Kidney epithelial cell (primary cell): ENCODE results near the gene SOX5. TPM values are rescaled to one million over a fixed set of nuclear protein-coding genes. Genes with fewer than 3 reads are reported as not detected.

ENCODE experiments used
- DNase-seq: peaks from one replicate; pipeline ENCODE4 v3.0.0-alpha.2; 2010; ENCODE audit warnings: low read depth
- H3K27me3 ChIP-seq: 2 replicates; pipeline ENCODE4 v1.6.0; 2011; ENCODE audit warnings: low read length; ENCODE audit not compliant: control insufficient read depth, insufficient read depth
- H3K36me3 ChIP-seq: 2 replicates; pipeline ENCODE4 v1.5.1; 2011; ENCODE audit warnings: low read length; ENCODE audit not compliant: control insufficient read depth, insufficient read depth
- H3K4me3 ChIP-seq: 2 replicates; pipeline ENCODE4 v1.5.1; 2011; ENCODE audit warnings: low read depth, mild to moderate bottlenecking, control low read depth, low read length
- total RNA-seq: library from RNA; depleted of rRNA; stranded (reverse); fragments of >200 nt; gene quantifications from 2 replicates; pipeline ENCODE4 v1.2.3, GENCODE V29; 2015
- TF ChIP-seq, protein P1 (sequence below): IDR thresholded peaks from 2 replicates; pipeline ENCODE4 v1.5.1; 2011; ENCODE audit warnings: mild to moderate bottlenecking, moderate library complexity, low read length, control low read depth, inconsistent platforms; ENCODE audit not compliant: insufficient read depth, poor library complexity, severe bottlenecking

The SOX5 gene
- total RNA-seq, 1 donor from 2014 or later, result 1.0 TPM

DNA sequence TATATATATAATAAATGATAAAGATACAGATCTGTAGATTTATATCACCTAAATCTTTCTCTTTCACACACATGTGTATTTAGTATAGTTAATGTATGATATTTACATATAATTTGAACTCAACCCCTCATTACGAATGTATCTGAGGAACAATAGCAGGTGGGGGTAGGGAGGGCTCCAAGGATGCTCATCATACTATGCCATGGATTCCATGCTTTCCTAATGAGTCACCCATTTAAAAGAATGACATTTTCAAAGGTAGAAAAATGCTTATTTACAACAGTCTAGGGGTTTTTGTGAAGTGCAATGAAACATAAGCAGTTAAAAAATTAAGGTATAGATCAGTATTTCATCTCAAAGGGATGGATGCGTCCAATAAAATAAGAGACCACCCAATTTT, 181.6 kb downstream of the SOX5 start:
- no peak for DNase-seq
- Histone ChIP-seq H3K27me3 (no peaks in the 10 kb centered on the region), H3K4me3 (no peak overlapping the region), H3K36me3 (no peaks in the 10 kb centered on the region)
- TF ChIP-seq, protein P1, sequence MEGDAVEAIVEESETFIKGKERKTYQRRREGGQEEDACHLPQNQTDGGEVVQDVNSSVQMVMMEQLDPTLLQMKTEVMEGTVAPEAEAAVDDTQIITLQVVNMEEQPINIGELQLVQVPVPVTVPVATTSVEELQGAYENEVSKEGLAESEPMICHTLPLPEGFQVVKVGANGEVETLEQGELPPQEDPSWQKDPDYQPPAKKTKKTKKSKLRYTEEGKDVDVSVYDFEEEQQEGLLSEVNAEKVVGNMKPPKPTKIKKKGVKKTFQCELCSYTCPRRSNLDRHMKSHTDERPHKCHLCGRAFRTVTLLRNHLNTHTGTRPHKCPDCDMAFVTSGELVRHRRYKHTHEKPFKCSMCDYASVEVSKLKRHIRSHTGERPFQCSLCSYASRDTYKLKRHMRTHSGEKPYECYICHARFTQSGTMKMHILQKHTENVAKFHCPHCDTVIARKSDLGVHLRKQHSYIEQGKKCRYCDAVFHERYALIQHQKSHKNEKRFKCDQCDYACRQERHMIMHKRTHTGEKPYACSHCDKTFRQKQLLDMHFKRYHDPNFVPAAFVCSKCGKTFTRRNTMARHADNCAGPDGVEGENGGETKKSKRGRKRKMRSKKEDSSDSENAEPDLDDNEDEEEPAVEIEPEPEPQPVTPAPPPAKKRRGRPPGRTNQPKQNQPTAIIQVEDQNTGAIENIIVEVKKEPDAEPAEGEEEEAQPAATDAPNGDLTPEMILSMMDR, result no peak

DNA sequence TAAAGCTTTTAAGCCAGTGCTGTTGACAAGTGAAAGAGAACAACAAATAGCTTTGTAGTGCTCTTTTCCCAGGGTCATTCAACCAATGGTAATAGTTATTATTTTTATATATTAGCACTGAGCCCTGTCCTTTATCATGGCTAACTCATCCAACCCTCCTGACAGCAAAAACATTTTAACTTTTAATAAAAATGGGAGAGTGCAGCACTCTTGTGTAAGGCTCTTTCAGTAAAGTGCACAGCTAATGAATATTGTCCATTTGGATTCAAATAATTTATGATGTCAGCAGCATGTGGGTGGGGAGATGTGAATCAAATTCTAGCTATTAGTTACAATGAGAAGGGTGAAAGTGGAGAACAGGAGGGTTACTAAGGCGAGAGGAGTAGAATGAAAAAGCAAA, 185.7 kb downstream of the SOX5 start:
- DNase-seq, result no peak
- no peaks in the 10 kb centered on the region for H3K27me3 ChIP-seq
- TF ChIP-seq, protein P1, result no peak
- H3K36me3 ChIP-seq, result no peaks in the 10 kb centered on the region
- no peak overlapping the region for H3K4me3 ChIP-seq

DNA sequence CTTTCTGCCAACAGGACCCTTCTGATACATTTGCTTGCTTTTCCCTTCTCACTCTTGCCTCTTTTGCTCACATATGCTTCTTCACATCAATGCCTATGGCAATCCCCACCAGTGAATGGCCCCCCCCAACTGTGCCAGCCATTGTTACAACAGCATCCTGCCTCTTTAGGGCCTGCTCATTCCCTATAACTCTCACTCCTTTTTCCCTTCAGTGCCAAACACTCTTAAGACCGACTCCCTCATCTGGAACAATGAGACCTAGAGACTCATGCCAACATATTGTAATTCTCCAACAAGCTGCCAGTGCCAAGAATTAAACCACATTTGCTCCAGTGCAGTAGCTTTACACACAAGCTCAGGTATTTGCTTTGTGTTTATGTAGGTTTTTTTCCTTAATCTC, 189.0 kb downstream of the SOX5 start:
- DNase-seq, result no peak
- H3K36me3 ChIP-seq, result no peaks in the 10 kb centered on the region
- H3K4me3 ChIP-seq, result no peak overlapping the region
- H3K27me3 ChIP-seq, result no peaks in the 10 kb centered on the region
- TF ChIP-seq, protein P1, result no peak

DNA sequence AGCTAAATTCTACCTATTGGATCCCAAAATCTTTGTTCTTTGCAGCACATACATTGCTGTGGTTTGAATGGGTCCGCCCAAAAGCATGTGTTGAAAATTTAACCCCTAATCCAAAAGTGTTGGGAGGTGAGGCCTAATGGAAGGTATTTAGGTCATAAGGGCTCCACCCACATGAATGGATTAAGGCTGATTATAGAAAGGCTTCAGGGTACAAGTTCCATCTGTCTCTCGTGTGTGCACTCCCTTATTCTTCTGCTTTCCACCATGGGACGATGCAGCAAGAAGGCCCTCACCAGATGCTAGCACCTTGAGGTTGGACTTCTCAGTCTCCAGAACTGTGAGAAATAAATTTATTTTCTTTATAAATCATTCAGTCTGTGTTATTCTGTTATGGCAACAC, 190.9 kb downstream of the SOX5 start:
- Histone ChIP-seq H3K27me3 (no peaks in the 10 kb centered on the region), H3K4me3 (no peak overlapping the region), H3K36me3 (no peaks in the 10 kb centered on the region)
- TF ChIP-seq, protein P1, result no peak
- DNase-seq, result no peak

DNA sequence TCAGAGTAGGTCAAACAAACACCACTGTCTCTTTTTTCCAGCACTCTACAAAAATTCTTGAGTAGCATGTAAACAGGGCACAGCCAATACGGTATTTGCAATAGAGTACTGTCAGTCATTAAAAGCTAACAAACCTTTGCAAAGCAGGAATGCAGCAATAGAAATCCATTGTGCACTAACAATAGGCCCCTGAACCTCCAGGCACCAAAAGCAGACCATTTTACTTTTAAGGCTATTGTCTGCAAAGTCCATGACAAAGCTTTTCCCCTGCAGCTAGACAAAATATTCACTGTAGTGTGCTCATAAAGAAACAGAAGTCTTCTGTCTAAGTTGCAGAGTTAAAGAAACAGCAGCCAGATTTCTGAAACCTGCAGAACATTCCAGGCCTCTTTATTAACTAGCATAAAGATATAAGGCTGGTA, 191.9 kb downstream of the SOX5 start:
- no peak for DNase-seq
- TF ChIP-seq, protein P1, result no peak
- Histone ChIP-seq H3K4me3 (no peak overlapping the region), H3K36me3 (no peaks in the 10 kb centered on the region), H3K27me3 (no peaks in the 10 kb centered on the region)

DNA sequence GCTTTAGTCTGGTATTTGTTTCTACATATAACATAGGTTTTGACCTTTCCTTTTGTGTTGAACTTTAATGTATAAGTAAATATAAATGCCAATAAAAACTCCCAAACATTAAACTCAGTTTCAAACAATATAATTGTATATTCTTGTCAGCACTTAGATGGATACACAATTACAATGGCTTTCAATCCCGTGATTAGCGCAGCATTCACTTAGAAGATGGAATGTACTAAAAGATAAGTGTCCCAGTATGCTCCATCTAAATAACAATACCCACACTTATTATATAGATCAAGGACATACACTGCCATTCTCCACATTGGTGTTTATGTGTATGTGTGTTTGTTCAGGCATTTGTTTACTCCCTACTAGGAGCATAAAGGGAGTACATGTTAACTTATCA, 193.1 kb downstream of the SOX5 start:
- TF ChIP-seq, protein P1, result no peak
- H3K36me3 ChIP-seq, result no peaks in the 10 kb centered on the region
- H3K27me3 ChIP-seq, result no peaks in the 10 kb centered on the region
- no peak for DNase-seq
- H3K4me3 ChIP-seq, result no peak overlapping the region
